Fibroblast of peridontal ligament (primary cell): ENCODE results near the gene MRTFB.

Experiments
- DNase-seq: peaks from one replicate; pipeline ENCODE4 v3.0.0-alpha.2; 2010; ENCODE audit errors: extremely low read depth

The MRTFB gene

GRCh38 chr16:14284930-14285512, 213.9 kb downstream of the MRTFB start:
- peak; percentile 69 for DNase-seq

- DNase-seq, result peak; percentile 96
These were observed 214.6 kb downstream of the MRTFB start for GRCh38 chr16:14285513-14286367.

- DNase-seq, result peak; percentile 64
These were observed 215.5 kb downstream of the MRTFB start for GRCh38 chr16:14286368-14287230.

- DNase-seq, result no peak
These were observed 218.7 kb downstream of the MRTFB start for GRCh38 chr16:14289692-14290340.

- no peak for DNase-seq
These were observed 220.2 kb downstream of the MRTFB start for GRCh38 chr16:14291286-14291685.

GRCh38 chr16:14292051-14292825, 221.1 kb downstream of the MRTFB start:
- DNase-seq, result peak; percentile 15

- no peak for DNase-seq
These were observed 225.5 kb downstream of the MRTFB start for GRCh38 chr16:14296663-14297062.

- no peak for DNase-seq
These were observed 227.4 kb downstream of the MRTFB start for GRCh38 chr16:14298374-14299122.

- DNase-seq, result peak; percentile 88
These were observed 229.6 kb downstream of the MRTFB start for GRCh38 chr16:14300705-14301168.

- DNase-seq, result peak; percentile 25
These were observed 230.3 kb downstream of the MRTFB start for GRCh38 chr16:14301169-14302030.

- peak; percentile 61 for DNase-seq
These were observed 230.9 kb downstream of the MRTFB start for GRCh38 chr16:14302031-14302398.

GRCh38 chr16:14302399-14303181, 231.5 kb downstream of the MRTFB start:
- DNase-seq, result no peak

GRCh38 chr16:14303182-14303618, 232.1 kb downstream of the MRTFB start:
- peak; percentile 45 for DNase-seq

- DNase-seq, result peak; percentile 34
These were observed 232.7 kb downstream of the MRTFB start for GRCh38 chr16:14303639-14304394.

- no peak for DNase-seq
These were observed 233.9 kb downstream of the MRTFB start for GRCh38 chr16:14304891-14305460.

- DNase-seq, result no peak
These were observed 235.5 kb downstream of the MRTFB start for GRCh38 chr16:14306485-14307058.

GRCh38 chr16:14307059-14307526, 236.0 kb downstream of the MRTFB start:
- DNase-seq, result no peak
